ENCODE results near the gene FILIP1.

FILIP1 gene

DNA sequence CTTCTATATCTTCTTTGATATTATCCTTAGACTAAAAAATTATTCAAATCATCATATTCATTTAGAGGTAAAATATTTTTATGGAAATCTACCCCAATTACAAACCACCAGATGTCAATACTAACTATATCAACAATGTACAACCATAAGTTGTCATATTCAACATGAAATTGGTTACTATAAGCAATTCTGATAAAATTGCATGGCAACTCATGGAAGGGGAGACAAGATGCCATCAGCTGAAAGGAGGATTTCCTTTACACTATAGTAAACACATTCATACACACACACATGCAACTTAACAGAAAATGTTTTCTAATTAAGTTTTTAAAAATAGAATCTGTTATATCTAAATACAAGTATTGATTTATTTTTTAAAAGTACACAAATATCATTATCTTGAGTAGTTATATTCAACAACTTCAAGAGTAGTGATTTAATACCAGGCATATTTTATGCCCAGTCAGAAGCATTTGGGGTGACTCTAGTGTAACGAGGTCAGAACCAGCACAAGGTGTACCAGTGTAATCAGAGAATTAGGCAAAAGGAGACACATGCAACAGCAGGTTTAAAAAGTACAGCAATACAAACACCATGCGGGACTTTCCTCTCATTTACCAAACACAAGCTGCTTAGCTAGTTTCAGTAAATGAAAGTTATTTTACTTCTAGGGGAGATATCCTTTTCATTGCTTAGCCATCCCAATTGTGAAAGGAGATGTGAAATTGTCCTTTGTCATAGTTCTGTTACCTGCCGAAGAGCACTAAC lies 1.0 kb downstream of the FILIP1 start:
- no peak for DNase-seq (ENCODE audit: low read depth in 3 of 3)

DNA sequence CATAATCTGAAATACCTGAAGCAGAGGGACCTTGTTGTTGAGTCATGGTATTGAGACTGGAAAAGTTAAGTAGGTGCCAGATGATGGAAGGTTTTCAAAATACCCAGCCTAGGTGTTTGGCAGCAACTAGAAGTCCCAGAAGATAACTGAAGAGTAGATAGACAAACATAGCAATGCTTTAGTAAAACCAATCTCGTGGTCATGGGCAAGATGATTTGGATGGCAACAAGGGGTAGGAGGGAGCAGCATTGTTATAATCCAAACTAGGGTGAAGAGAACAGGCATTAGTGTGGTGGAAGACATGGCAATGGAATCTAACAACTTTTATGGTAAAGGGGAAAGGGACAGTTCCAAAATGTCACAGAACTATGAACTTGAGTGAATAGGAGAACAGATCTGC lies 2.3 kb downstream of the FILIP1 start:
- DNase-seq (ENCODE audit: low read depth in 3 of 3) = no peak

GRCh38 chr6:75490706-75491105 lies 2.9 kb downstream of the FILIP1 start:
- DNase-seq (ENCODE audit: low read depth in 3 of 3) = no peak

- DNase-seq (ENCODE audit: low read depth in 3 of 3) = no peak
Observed at GRCh38 chr6:75489025-75489424, 4.6 kb downstream of the FILIP1 start.

GRCh38 chr6:75488033-75488432 lies 5.6 kb downstream of the FILIP1 start:
- DNase-seq (ENCODE audit: low read depth in 3 of 3) = no peak

GRCh38 chr6:75486850-75487518 lies 6.6 kb downstream of the FILIP1 start:
- no peak for DNase-seq (ENCODE audit: low read depth in 3 of 3)

- DNase-seq (ENCODE audit: low read depth in 3 of 3) = no peak
Observed at GRCh38 chr6:75484535-75484934, 9.1 kb downstream of the FILIP1 start.

GRCh38 chr6:75483136-75483952 lies 10.3 kb downstream of the FILIP1 start:
- DNase-seq (ENCODE audit: low read depth in 3 of 3) = no peak

DNA sequence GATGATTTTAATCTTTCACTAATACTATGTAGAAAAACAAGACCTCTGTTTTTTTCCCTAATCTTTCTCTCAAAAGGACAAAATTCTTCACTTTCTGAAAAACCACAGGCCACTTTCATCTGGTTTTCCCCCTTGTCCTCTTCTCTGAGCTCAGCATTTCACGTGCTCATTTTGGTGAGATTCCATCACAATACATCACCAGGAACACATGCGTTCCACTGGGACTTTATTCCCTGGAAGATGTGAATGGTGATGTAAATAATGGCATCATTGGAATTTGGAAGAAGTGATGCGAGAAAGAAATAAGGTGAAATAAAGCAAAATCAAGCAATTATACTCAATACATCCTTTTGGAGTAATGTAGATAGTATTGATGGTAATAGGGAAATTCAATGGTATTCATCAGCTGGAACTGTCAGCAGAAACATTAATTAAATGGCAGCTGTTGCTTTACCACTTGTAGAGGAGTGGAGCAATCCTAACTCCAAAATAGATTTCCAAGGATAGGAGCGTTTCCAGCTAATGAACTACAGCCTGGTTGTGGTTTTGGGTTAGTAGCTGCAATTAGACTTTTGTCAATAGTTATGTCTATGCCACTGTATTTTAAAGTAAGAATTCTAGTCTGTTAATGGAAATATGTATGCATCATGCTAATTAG lies 11.5 kb downstream of the FILIP1 start:
- DNase-seq (ENCODE audit: low read depth in 3 of 3) = no peak

- DNase-seq (ENCODE audit: low read depth in 3 of 3) = no peak
Observed at GRCh38 chr6:75481394-75481793, 12.2 kb downstream of the FILIP1 start.

- no peak for DNase-seq (ENCODE audit: low read depth in 3 of 3)
Observed at GRCh38 chr6:75480425-75480824, 13.2 kb downstream of the FILIP1 start.

DNA sequence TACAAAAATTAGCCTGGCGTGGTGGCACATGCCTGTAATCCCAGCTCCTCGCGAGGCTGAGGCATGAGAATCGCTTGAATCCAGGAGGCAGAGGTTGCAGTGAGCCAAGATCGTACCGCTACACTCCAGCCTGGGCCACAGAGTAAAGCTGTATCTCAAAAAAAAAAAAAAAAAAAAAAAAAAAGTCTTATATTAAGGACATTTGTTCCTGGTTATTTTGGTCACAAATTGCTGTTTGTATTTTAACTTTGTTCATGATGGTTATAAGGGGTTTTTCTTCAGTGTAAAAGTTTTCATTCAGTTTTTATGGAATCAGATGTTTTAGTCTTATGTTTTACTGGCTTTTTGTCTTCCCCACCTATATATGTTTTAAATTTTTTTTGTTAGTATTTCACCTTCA lies 13.9 kb downstream of the FILIP1 start:
- DNase-seq (ENCODE audit: low read depth in 3 of 3) = no peak

DNA sequence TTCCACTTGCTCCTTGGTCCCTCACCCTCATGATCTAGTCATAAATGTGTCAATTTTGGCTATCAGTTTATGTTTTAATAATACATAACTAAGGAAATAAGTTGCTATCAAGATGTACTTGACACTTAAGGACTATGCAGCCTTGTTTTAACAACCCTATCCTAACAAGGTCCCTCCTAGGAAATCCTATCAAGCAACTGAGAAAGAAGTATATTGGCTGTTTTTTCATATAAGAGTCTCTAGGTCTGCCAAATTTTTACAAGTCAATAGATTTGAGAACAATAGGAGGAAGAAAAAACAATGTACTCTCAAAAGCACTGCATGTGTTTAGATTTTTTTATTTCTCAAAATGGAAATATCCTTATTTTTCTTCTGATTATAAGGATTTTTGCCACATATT lies 14.7 kb downstream of the FILIP1 start:
- DNase-seq (ENCODE audit: low read depth in 3 of 3) = no peak

DNA sequence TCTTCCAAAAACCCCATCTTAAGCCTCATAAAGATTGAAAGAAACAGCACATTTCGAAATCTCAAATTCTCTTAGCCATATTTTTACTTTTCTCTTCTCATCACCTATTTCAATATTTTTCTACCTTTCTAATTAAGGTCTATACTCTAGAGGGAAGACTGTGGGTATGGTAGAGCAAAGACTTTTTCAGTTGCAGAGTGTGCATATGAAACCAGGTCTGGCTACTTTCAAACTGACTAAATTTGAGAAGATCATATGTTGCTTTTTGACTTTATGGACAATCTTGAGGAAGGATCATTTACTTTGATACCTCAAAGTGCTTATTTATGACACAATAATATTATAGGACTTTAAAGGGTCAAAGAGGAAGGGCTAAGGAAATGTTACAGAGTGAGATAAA lies 20.7 kb downstream of the FILIP1 start:
- no peak for DNase-seq (ENCODE audit: low read depth in 3 of 3)

DNA sequence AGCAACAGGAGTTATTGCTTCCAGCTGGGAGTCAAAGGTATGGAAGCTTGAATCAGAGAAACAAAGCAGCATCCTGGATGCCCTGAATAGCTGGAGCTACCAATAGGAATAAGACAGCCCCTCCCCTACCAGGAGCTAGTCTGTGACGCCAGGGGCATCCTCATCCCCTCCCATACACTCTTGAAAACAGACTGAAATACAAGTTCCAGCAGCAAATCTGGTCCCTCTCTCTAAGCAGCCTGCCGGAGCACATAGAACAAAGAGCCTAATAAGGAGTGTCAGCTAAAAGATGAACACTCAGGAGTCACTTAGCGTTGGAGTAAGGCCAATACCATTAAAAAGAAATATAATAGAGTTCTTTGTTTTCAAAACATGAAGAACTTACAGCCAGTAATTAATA lies 25.6 kb downstream of the FILIP1 start:
- no peak for DNase-seq (ENCODE audit: low read depth in 3 of 3)

GRCh38 chr6:75467284-75467683 lies 26.3 kb downstream of the FILIP1 start:
- no peak for DNase-seq (ENCODE audit: low read depth in 3 of 3)

- DNase-seq (ENCODE audit: low read depth in 3 of 3) = no peak
Observed at GRCh38 chr6:75466636-75467035, 27.0 kb downstream of the FILIP1 start.

DNA sequence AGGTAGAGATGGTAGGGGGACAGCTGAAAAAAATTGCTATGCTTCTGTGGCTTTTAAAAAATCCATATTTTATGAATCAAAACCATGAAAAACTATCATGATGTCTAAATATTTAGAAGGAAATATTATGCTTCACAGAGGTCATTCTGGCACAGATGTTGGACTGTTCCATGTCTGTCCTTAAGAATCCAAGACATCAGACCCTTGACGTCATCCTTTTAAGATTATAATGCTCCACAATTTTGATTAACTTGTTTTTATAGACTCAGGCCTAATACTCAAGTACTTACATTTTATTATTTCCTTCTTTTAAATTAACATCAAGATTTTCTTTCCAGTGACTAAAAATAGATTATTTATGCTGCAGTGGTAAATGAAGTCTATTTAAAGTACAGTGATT lies 29.7 kb downstream of the FILIP1 start:
- DNase-seq (ENCODE audit: low read depth in 3 of 3) = no peak

DNA sequence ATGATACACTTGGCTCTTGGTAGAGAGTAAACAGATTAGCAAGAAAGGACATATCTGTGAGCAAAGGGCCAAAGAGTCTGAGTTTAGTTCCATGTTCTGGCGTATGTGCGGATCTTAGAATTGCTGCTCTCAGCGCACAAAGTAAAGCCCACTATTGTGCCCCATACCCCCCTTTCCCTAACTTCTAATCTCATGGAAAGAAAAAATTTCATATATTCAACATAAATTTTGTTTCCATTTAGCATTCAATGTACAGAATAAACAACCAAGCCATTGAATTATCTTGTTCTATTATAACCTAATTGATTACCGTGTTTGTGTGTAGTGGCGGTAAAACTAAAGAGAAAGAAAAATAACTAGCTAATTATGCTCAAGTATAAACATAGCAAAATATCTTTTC lies 30.5 kb downstream of the FILIP1 start:
- no peak for DNase-seq (ENCODE audit: low read depth in 3 of 3)

- DNase-seq (ENCODE audit: low read depth in 3 of 3) = no peak
Observed at GRCh38 chr6:75460681-75461080, 32.9 kb downstream of the FILIP1 start.

DNA sequence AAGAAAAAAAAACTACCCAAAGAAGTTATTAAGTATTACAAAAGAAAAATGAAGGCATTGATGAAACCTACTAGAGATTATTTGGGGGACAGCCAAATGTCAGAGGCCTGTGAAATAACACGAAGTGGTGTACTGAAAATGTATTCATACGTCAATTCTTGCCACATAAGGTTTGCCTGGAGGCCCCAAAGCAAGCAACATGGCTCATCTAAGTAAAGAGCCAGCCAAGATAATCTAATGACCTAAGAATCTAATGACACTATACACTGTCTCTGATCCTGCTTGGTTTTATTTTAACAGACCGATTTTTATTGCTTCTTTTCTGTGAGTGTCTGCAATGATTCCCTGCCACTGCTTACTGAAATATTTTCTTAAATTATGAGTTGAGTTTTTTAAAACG lies 34.7 kb downstream of the FILIP1 start:
- DNase-seq (ENCODE audit: low read depth in 3 of 3) = no peak

- DNase-seq (ENCODE audit: low read depth in 3 of 3) = no peak
Observed at GRCh38 chr6:75450903-75451302, 42.7 kb downstream of the FILIP1 start.
